ENCODE measurements around the gene SLC44A4.
"Not testable (repeated sequence)": the region's sequence is repeated elsewhere in the genome, so short reads cannot be mapped to it uniquely, and the experiment has no call there.

SLC44A4 gene

GRCh38 chr6:31851980-31852718, 26.6 kb downstream of the SLC44A4 start:
- DNase-seq = not testable (repeated sequence)

GRCh38 chr6:31851485-31851832, 27.3 kb downstream of the SLC44A4 start:
- DNase-seq = no peak

- DNase-seq = no peak
Measured at GRCh38 chr6:31850765-31851484, 27.9 kb downstream of the SLC44A4 start.

GRCh38 chr6:31847276-31847978, 31.4 kb downstream of the SLC44A4 start:
- no peak for DNase-seq

- no peak for DNase-seq
Measured at GRCh38 chr6:31844507-31844906, 34.3 kb downstream of the SLC44A4 start.

- no peak for DNase-seq
Measured at GRCh38 chr6:31842053-31842452, 36.7 kb downstream of the SLC44A4 start.

GRCh38 chr6:31839779-31840126, 39.0 kb downstream of the SLC44A4 start:
- not testable (repeated sequence) for DNase-seq

GRCh38 chr6:31838968-31839367, 39.8 kb downstream of the SLC44A4 start:
- no peak for DNase-seq

- DNase-seq = not testable (repeated sequence)
Measured at GRCh38 chr6:31838114-31838553, 40.7 kb downstream of the SLC44A4 start.

GRCh38 chr6:31837369-31838113, 41.3 kb downstream of the SLC44A4 start:
- no peak for DNase-seq

GRCh38 chr6:31836474-31837368, 42.1 kb downstream of the SLC44A4 start:
- DNase-seq = peak; percentile 58

- peak in 1 of 2 donors; percentile 11 for DNase-seq
Measured at GRCh38 chr6:31836047-31836473, 42.7 kb downstream of the SLC44A4 start.

GRCh38 chr6:31834367-31835250, 44.2 kb downstream of the SLC44A4 start:
- peak; percentile 82 to 88 for DNase-seq

- peak; percentile 60 to 66 for DNase-seq
Measured at GRCh38 chr6:31831350-31832215, 47.2 kb downstream of the SLC44A4 start.

GRCh38 chr6:31830886-31831335, 47.9 kb downstream of the SLC44A4 start:
- no peak for DNase-seq

GRCh38 chr6:31829633-31830283, 49.0 kb downstream of the SLC44A4 start:
- peak in 1 of 2 donors; percentile 71 for DNase-seq

GRCh38 chr6:31827286-31828079, 51.3 kb downstream of the SLC44A4 start, which contains the start of gene HSPA1B:
TSS of gene HSPA1B (plus strand) at chr6:31827738. CDS start at chr6:31827951, 213 bp downstream.
- peak; percentile 97 to 98 for DNase-seq

- no peak for DNase-seq
Measured at GRCh38 chr6:31826793-31827285, 52.0 kb downstream of the SLC44A4 start.

Data from inflammatory macrophage (primary cell).